ENCODE data around the gene WDR49.

WDR49 gene

GRCh38 chr3:167653760-167654159, at the start of gene WDR49:
Gene WDR49 (minus strand): TSS chr3:167653942. CDS start chr3:167653425, 517 bp downstream.
- H3K36me3 ChIP-seq (replicated peaks), result no peaks in the 10 kb centered on the region
- no peak within 1 kb of the TSS for H3K27ac ChIP-seq
- TF ChIP-seq CTCF (IDR thresholded peaks at IDR 0.05; ENCODE audit: low read depth, low read length, missing control alignments), result no peak
- in situ Hi-C loops (cut with HindIII; ENCODE audit: low pct_ligation_motif_present, low sequenced_read_pairs), result no loop called here
- no peak within 1 kb of the TSS for H3K4me3 ChIP-seq (ENCODE audit: low read depth, low read length)
- DNase-seq, result no peak
- no peaks in the 10 kb centered on the region for H3K27me3 ChIP-seq (replicated peaks)

GRCh38 chr3:167700926-167701325, 47.2 kb upstream of the WDR49 start:
- in situ Hi-C loops (cut with HindIII; ENCODE audit: low pct_ligation_motif_present, low sequenced_read_pairs), result no loop called here
- no peak for DNase-seq
- H3K4me3 ChIP-seq (ENCODE audit: low read depth, low read length), result no peak overlapping the region
- no peaks in the 10 kb centered on the region for H3K36me3 ChIP-seq (replicated peaks)
- TF ChIP-seq CTCF (IDR thresholded peaks at IDR 0.05; ENCODE audit: low read depth, low read length, missing control alignments), result no peak
- H3K27me3 ChIP-seq (replicated peaks), result no peaks in the 10 kb centered on the region
- no peak overlapping the region for H3K27ac ChIP-seq

- Histone ChIP-seq H3K27ac (no peak overlapping the region), H3K27me3 (replicated peaks) (no peaks in the 10 kb centered on the region), H3K4me3 (ENCODE audit: low read depth, low read length) (no peak overlapping the region), H3K36me3 (replicated peaks) (peaks cover 3% of the 10 kb centered on the region)
- no peak for DNase-seq
- in situ Hi-C loops (cut with HindIII; ENCODE audit: low pct_ligation_motif_present, low sequenced_read_pairs), result no loop called here
- no peak for TF ChIP-seq CTCF (IDR thresholded peaks at IDR 0.05; ENCODE audit: low read depth, low read length, missing control alignments)
These were observed 46.3 kb upstream of the WDR49 start for GRCh38 chr3:167700046-167700445.

GRCh38 chr3:167694121-167694520, 40.4 kb upstream of the WDR49 start:
- TF ChIP-seq CTCF (IDR thresholded peaks at IDR 0.05; ENCODE audit: low read depth, low read length, missing control alignments), result no peak
- in situ Hi-C loops (cut with HindIII; ENCODE audit: low pct_ligation_motif_present, low sequenced_read_pairs), result no loop called here
- Histone ChIP-seq H3K27me3 (replicated peaks) (no peaks in the 10 kb centered on the region), H3K36me3 (replicated peaks) (peaks cover 6% of the 10 kb centered on the region), H3K27ac (no peak overlapping the region), H3K4me3 (ENCODE audit: low read depth, low read length) (no peak overlapping the region)
- no peak for DNase-seq

- H3K27ac ChIP-seq, result no peak overlapping the region
- H3K4me3 ChIP-seq (ENCODE audit: low read depth, low read length), result no peak overlapping the region
- TF ChIP-seq CTCF (IDR thresholded peaks at IDR 0.05; ENCODE audit: low read depth, low read length, missing control alignments), result no peak
- H3K36me3 ChIP-seq (replicated peaks), result peaks cover 6% of the 10 kb centered on the region
- H3K27me3 ChIP-seq (replicated peaks), result no peaks in the 10 kb centered on the region
- in situ Hi-C loops (cut with HindIII; ENCODE audit: low pct_ligation_motif_present, low sequenced_read_pairs), result no loop called here
- no peak for DNase-seq
These were observed 37.6 kb upstream of the WDR49 start for GRCh38 chr3:167691366-167691765.

- H3K4me3 ChIP-seq (ENCODE audit: low read depth, low read length), result no peak overlapping the region
- in situ Hi-C loops (cut with HindIII; ENCODE audit: low pct_ligation_motif_present, low sequenced_read_pairs), result no loop called here
- no peak overlapping the region for H3K27ac ChIP-seq
- no peaks in the 10 kb centered on the region for H3K27me3 ChIP-seq (replicated peaks)
- peak; percentile 56 for TF ChIP-seq CTCF (IDR thresholded peaks at IDR 0.05; ENCODE audit: low read depth, low read length, missing control alignments)
- peak; percentile 76 for DNase-seq
- peaks cover 21% of the 10 kb centered on the region for H3K36me3 ChIP-seq (replicated peaks)
These were observed 30.7 kb upstream of the WDR49 start for GRCh38 chr3:167684388-167684993.

All from brain microvascular endothelial cell (primary cell).